Measurements from ENCODE around the gene VEGFA.

The VEGFA gene

DNA sequence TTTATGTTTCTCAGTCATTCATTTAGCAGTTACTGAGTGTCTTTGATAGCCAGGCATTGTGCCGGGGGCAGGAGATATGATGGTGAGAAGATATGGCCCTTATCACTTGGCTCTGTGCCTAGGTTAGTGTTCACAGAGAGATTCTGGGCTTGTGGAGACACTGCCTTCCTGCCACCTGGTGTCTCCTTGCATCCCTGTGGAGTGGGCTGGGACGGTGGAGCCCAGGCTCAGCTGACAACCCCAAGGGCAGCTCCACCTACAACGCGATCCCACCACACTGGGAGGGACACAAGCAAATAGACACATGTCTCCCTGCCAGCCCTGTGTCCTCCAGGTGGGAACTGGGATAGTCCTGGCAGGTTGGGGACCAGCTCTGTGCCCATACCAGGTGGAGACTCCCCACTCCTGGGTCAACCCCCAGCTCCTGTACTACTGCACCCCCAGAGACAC lies 30.3 kb upstream of the VEGFA start:
- no peak for DNase-seq

DNA sequence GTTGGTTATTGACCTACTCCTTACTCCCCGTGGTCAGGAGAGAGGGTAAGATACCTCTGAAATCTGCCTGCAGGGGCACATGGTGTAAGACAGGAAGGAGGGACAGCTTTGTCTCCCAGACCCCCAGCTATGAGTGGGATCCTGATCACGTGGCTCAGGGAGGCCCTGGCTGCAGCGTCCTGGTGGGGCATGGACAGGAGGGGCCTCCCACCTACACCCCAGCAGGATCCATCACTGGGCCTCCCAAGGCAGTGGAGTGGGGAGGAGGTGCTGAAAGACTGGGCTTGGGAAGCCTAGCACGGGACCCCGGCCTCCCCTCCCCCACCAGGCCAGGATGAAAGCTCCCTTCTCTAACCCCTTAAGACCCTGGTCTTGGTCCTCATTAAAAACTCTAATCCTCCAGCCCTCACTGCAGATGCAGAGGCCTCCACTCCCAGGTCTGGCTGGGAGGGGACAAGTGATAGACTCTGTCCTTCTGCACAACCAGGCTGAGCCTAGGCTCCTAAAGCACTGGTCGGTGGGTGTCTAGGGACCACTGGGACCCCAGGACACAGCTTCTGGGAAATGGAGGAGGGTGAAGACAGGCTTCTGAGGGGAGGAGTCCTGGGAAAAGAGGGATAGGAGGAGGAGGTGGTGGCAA lies 29.6 kb upstream of the VEGFA start:
- no peak for DNase-seq

DNA sequence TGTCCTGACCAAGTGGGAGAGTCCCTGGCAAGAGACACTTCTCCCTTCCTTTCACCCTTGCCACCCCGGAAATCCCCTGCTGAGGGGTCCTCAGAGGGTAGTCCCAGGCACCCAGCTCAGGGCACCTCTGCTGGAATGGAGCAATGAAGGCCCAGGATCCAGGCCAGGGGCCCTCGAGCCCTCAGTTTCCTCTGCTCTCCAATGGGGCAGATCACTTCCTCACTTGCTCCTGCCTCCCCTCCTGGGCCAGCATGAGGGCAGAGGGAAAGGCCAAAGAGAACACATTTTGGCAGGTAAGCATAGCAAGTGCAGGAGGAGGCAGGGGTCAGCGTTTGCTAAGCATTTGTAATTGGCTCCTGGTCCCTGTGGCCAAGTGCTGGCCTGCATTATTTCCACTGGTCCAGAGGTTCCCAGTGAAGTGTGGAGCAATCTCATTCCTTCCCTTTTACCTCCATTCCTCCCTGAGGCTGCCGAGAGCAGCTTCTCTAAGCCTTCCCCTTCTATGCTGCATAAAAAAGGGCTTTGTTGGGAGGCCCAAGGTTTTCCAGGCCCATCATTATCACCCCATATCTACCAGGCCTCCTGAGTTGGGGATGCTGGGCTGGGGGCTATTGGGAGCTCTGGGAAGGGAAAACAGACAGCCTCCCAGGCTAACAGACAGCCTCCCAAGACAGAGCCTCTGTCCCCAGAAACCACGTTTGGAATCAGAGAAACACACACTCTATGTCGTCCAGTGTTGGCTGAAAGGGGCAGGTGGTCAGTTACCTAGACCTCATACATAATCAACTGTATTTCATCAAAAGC lies 28.8 kb upstream of the VEGFA start:
- no peak for DNase-seq

DNA sequence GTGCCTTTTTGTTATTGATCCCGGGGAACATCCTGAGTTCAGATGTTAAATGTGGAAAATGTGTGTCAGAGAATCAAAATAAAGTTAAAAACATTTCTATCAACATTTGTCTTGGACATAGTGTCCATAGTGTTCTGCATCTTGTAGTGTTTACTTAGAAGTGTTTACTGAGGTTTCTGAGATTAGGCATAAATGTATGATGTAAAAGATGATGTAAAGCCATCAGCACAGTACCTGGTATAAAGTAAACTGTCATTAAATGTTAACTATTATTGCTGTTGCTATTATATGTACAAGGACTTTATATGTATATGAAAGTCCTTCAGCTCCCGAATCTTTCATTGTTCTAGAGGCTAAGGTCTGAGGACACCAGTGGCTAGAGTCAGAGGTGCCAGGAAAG lies 28.2 kb upstream of the VEGFA start:
- no peak for DNase-seq

GRCh38 chr6:43742285-43742684 lies 27.7 kb upstream of the VEGFA start:
- DNase-seq, result no peak

DNA sequence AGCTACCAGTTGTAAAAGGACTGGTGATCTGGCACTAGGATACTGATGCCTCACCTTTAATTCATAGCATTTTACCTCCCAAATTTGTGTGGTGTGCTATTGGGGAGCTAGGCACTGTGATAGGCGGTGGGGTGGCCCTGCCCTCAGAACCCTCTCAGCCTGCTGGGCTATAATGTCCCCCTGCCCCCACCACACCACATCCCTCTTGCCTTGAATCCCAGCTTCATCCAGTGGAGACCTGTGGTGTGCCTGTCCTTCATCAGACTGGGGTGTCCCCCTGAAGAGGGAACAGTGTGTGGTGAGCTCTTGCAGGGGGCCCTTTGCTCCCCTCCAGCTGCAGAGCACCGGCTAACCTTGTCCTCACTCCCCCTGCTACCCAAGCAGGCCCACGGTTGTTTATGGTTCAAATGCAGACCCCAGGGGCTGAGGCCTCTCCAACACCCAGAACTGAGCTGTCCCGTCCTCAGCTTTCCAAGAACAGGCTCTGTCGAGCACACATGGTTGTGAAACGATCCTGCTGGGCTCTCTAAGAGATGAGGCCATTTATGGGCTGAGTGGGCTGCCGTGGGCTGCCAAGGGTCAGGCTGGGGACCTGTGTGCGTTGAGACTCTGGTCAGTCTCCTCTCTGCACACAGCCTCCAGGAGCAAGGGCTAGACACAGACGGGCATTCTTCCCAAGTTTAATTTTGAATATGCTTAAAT lies 26.9 kb upstream of the VEGFA start:
- no peak for DNase-seq

DNA sequence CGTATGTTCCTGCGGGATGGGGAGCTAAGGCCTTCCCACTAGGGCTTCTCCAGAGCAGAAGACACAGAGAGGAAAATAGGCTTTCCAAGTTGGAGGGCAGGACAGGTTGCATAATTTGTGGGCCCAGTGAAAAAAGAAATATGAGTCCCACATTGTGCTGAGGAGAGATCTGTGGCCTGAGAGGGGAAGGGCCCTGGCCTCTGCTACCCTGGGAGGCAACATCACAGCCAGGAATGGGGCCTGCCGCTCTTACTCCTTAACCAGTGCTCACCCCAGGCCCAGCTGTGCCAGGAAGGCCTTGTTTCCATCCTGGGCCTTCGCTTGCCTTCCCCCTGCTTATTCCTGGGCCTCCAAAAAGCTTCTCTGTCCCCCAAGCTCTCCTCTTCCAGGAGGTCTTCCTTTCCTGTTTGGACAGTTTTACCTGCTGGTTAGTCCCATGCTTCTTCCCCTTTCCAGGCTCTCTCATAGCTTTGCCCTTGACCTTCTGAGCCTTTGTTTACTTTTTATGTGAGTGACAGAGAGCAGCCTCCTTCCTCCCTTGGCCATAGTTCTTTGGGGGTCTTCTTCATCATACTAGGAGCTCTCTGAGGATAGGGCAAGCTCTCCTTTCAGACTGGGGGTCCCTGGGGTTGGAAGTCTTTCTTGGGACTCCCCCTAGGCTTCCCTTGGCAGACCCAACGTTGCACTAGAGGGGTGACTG lies 26.2 kb upstream of the VEGFA start:
- DNase-seq, result no peak

DNA sequence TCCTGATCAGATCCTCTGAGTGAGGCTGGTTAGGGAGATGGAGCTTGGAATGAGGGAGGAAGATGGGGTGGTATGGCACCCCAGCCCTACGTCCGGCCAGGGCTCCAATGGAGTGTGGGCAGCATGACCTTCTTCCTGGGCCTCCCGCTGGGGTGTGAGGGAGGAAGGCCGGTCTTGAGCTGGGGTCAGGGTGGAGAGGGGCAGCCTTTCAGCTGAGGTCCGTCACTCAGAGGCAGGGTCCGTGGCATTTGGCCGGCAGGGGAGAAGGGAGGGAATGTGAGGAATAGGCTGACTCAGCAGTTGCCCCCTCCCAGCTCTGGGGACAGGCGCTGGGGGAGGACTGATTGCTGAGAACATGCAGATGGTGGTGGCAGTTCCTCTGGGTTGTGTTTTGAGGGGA lies 25.5 kb upstream of the VEGFA start:
- no peak for DNase-seq

DNA sequence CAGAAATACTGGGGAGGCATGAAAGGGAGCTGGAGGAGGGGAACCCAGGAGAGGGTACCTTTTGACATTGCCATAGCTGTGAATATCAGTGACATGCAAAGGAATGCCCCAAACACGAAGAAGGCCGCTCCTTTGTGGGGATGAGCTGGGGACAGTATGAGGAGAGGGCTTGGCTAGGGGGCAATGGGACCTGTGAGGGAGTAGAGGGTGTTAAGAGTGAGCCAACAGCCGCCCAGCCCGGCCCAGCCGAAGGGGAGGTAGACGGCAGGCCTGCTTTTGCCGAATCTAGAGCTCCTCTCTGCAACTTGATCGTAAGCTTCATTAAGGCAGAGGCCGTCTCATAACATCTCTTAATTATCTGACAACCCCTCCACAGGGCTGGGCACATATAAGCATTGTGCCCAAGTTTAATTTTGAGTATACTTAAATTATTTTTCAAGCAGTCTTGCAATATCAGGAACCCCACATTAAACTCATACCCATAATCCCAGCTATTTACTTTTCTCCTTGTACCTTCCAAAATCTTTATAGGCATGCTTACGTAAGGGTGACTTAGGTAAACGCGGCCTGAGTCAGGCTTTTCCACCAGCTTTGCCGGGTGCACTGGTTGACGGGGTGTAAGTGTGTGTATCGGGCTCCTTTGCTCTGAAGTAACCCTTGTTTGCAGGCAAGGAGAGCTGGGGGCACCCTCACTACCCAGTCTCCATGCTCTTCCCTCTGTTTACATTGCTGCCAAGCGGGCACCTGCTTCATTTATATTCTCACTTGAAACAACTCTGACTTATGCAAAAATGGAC lies 24.9 kb upstream of the VEGFA start:
- no peak for DNase-seq

- DNase-seq, result no peak
Observed at GRCh38 chr6:43746071-43746470, 23.9 kb upstream of the VEGFA start.

DNA sequence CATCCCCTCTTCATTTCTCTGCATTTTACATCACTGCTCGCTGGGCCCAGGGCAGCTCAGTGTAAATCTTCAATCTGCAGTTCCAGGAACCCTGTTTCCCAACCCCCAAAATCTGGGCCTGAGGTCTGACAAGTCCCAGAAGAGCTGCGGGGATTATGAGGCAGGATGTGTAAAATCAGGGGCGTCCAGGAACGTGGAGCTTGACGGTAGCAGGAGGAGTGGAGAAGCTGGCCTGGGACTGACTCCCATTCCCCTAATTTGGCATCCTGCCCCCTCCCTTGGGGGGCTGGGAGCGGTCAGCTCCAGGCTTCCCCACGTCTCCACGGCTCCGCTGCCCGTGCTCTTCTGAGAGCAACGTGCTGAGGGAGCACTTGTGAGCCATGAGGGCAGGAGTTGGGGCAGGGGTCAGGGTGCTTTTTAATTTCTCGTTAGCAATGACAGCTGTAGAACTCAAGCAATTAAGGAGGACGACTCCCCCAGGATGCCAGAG lies 23.4 kb upstream of the VEGFA start:
- DNase-seq, result no peak

DNA sequence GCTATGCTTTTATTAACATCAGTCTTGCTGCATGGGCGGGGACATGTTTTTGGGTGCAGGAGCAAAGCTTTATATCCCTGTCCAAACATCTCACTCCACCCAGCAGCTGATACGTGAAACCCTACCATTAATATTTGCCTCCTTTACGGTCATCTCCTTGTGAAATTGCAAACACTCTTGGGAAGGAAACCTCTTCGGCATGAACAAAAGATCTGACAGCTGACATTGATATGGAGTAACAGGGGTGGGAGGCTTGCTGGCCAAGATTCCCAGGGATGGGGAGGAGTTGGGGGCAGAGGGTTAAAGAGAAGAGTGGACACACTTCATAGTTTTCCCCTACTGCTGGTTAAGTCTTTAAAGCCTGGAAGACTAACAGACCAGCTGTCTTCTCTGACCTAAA lies 22.2 kb upstream of the VEGFA start:
- no peak for DNase-seq

- DNase-seq, result no peak
Observed at GRCh38 chr6:43748765-43749164, 21.2 kb upstream of the VEGFA start.

GRCh38 chr6:43749461-43749860 lies 20.6 kb upstream of the VEGFA start:
- DNase-seq, result no peak

GRCh38 chr6:43750622-43751021 lies 19.4 kb upstream of the VEGFA start:
- no peak for DNase-seq

DNA sequence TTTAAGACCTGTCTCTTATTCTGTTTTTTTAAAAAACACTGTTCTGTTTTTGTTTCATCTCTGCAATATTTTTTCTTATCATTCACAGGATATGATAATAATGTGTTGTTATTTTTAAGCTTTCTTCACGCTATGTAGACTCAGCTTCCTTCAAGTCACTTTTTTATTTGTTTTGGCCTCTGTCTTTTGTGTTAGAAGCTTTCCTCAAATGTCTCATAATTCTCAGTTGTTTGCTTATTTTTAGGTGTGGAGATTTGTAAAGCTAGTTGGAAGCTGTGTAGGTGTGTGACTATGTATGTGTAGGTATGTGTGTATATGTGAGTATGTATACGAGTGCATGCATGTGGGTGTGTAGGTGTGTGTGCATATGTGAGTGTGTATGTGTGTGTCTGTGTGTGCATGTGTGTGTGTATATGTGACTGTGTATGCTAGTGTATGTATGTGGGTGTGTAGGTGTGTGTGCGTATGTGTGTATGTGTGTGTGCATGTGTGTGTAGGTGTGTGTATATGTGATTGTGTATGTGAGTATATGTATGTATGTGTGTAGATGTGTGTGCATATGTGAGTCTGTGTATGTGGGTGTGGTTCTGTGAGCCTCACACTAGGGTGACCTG lies 16.3 kb upstream of the VEGFA start:
- no peak for DNase-seq

GRCh38 chr6:43757966-43758616 lies 11.9 kb upstream of the VEGFA start:
- DNase-seq, result no peak

- no peak for DNase-seq
Observed at GRCh38 chr6:43758617-43759050, 11.4 kb upstream of the VEGFA start.

DNA sequence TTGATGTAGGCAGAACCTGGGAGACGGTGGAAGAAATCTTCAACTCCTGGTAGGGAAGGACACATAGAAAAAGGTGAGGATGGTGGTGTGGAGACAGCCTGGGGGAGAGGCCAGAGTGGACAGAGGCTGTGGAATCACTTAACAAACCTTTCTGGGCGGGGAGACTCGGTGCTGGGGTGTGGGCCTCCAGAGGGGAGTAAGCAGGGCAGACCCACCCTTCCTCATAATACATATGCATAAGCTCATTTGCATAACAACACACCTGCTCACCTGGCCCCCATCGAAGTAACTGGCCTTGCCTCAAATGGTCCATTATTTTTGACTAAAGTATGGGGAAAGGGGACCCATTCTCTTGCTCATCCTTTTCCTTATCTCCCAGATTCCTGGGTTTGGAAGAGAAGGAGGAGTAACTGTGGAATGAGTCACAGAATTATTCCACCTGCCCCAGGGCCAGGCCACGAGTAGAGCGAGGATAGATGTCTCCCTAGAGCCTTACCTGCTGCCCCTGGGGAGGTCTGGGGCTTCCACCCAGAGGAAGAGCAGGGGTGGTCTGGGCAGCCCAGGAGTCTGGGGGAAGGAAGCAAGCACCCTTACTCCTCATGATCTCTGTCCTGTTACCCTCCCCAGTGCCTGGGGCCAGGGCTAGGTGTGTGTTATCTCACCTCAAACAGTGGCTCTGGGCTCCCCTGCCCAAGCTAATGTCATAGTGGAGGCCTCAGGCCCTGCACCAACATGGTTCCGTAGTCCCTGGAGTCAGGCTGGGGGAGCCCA lies 10.7 kb upstream of the VEGFA start:
- no peak for DNase-seq

DNA sequence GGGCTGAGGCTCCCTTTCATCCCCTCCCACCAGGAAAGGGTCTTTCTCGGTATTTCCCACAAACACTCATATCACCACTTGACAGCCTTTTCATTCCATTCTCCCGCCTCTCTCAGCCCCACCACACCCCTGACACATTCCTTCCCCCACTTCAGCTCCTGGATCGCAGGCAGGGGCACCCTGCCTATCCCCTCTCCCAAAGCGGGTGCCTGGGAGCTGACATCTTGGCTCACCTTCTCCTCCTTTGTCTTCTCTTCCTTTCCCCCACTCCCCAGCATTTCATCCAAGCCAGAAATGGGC lies 10.2 kb upstream of the VEGFA start:
- no peak for DNase-seq

Measured in NCI-H1048 (cell line).